ENCODE measurements around the gene GAS7. TPM values are rescaled to one million over a fixed set of nuclear protein-coding genes. Genes with fewer than 3 reads are reported as not detected.

Gene GAS7
- total and polyA plus RNA-seq, 2 donors (not counting 1 experiment from before 2014, with no cell fraction given) = 3.4 to 13.6 TPM

- POLR2A ChIA-PET = no interaction called here
- intact Hi-C loops (cut with micrococcal nuclease) = loop anchor here (1.0 to 5.0 kb wide), 4 partner anchors 110 to 303 kb away; no protein-coding TSS in a partner anchor
- ATAC-seq (ENCODE audit: low read depth) = peak; percentile 82
Measured at GRCh38 chr17:10226930-10227695, 28.7 kb upstream of the GAS7 start.

More at GRCh38 chr17:10226930-10227695, 28.7 kb upstream of the GAS7 start:
- Histone ChIP-seq H3K9me3 (ENCODE audit: control extremely low read depth in 1 of 3, control insufficient read depth in 2 of 3, insufficient read depth in 1 of 3, low read length in 2 of 3) (peaks cover 0 to 11% (median 0%) of the 10 kb centered on the region in 3 donors), H3K27ac (ENCODE audit: low read length in 2 of 2) (no peak overlapping the region), H4K20me1 (ENCODE audit: control insufficient read depth, insufficient read depth, low read length, poor library complexity, severe bottlenecking) (no peaks in the 10 kb centered on the region), H3K4me2 (replicated peaks; ENCODE audit: low read depth, low read length, poor library complexity, severe bottlenecking) (no peak overlapping the region), H3K79me2 (ENCODE audit: control insufficient read depth, insufficient read depth, low read length) (no peaks in the 10 kb centered on the region), H3K36me3 (replicated peaks in 1 of 2; ENCODE audit: control extremely low read depth in 1 of 2, control insufficient read depth in 1 of 2, extremely low read depth in 1 of 2, insufficient read depth in 2 of 2, low read length in 1 of 2) (no peaks in the 10 kb centered on the region), H3K27me3 (replicated peaks in 1 of 4; ENCODE audit: control extremely low read depth in 1 of 4, control insufficient read depth in 3 of 4, insufficient read depth in 4 of 4, low read length in 3 of 4) (no peaks in the 10 kb centered on the region), H2AFZ (ENCODE audit: insufficient read depth, low read depth, low read length, poor library complexity, severe bottlenecking) (no peak overlapping the region), H3K9ac (ENCODE audit: low read length) (no peak overlapping the region), H3K4me3 (ENCODE audit: control extremely low read depth in 1 of 5, extremely low read depth in 1 of 5, insufficient read depth in 1 of 5, low read depth in 2 of 5, low read length in 4 of 5) (no peak overlapping the region), H3K4me1 (ENCODE audit: control insufficient read depth in 2 of 2, insufficient read depth in 2 of 2, low read length in 2 of 2) (no peaks in the 10 kb centered on the region)
- H3K4me3 Mint-ChIP-seq = no peak overlapping the region
- TF ChIP-seq CTCF (IDR thresholded peaks at IDR 0.05) = peak; percentile 87
- no peak for TF ChIP-seq EZH2 (IDR thresholded peaks at IDR 0.05; ENCODE audit: borderline replicate concordance, insufficient read depth, low read depth, low read length, poor library complexity, severe bottlenecking)
- CTCF ChIA-PET = interaction anchor here (0.6 to 6.2 kb wide), 39 partner anchors 10 to 650 kb away, joined by 3 to 89 read pairs (median 4); partner anchors contain the start of gene GAS7
- H3K4me1 Mint-ChIP-seq = peaks cover 2% of the 10 kb centered on the region
- WGBS (ENCODE audit: insufficient coverage) = 67% methylated on average over 12 of the region's 15 CpGs
- H3K27me3 Mint-ChIP-seq = no peaks in the 10 kb centered on the region
- peaks cover 2% of the 10 kb centered on the region for H3K9me3 Mint-ChIP-seq (ENCODE audit: insufficient read depth)
- DNase-seq = peak; percentile 67
- no peak overlapping the region for H3K27ac Mint-ChIP-seq

Data from B cell (primary cell).